ENCODE measurements around the gene PER2.

PER2 gene

DNA sequence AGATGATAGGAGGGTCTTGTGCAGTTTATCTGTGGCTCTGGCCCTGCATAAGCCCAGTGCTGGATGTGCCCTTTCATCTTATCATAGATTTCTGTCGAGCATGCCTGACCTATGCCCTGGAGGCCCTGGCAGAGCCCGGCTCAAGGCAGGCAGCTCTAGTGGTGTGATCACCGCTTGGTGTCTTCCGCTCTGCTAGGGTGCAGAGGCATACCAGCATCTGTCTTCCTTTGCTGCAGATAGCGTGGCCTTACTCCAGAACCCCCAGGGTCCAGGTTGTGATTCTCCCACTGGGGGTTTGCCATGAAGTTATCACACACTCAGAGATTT is 18.2 kb upstream of the PER2 start:
- DNase-seq: no peak

DNA sequence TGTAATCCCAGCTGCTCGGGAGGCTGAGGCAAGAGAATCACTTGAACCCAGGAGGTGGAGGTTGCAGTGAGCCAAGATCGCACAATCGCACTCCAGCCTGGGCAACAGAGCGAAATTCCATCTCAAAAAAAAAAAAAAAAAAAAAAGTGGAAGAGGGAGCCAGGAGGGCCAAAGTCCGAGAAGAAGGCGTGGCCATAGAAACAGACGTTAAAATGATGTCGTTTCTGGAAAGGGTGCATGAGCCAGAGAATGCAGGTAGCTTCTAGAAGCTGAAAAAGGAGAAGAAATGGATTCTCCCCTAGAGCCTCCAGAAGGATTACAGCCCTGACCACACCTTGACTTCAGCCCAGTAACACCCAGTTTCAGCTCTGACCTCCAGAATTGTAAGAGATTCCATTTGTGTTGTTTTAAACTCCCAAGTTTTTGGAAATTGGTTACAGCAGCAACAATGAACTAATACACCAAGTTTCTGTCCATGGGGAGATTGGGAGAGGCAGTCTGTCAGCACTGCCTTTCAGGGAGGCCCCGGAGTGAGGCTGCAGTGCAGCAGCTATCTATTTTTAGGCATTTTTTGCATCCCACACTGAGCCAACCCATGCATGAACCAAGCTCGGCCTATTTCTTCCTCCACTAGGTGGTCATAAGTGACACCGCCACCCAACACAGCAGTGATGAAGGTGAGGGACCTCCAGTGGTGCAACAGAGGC is 17.7 kb upstream of the PER2 start:
- DNase-seq: no peak

- DNase-seq: no peak
Measured at GRCh38 chr2:238305092-238305862, 16.9 kb upstream of the PER2 start.

DNA sequence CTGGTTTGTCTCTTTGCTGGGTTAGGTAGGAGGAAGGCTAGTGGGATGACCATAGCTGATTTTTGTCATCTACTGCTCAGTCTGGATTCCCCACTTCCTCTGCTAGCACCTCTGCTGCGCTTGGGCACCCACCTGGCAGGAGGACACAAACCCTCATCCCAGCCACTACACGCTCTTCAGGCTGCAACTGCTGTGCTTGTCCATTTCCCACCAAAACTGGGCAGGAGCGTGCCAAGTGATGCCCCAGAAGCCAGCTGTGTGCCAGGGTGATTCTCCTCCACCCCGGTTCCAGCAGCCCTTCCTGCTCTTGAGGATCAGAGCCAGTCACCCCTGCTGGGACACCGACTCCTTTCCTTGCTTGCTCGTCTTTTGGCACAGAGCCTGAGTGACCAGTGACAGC is 15.7 kb upstream of the PER2 start:
- no peak for DNase-seq

DNA sequence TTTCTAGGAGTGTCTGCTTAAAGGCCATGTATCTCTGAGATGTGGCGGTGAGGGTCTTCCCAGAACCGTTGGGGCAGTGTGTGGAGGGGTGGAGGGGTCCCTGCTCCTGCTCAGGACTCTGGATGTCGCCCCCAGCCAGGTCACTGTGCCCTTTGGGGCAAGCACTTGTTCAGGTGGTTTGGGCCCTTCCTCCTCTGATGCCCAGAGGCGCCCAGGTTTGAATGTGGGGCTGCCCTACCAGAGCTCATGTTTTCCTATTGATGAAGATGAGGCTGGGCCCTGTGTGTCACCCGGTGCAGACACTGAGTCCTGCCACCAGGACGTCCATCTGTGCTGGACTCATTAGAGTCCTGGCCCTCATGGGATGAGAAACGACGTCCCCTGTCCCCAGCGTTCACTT is 14.3 kb upstream of the PER2 start:
- no peak for DNase-seq

GRCh38 chr2:238302087-238302486 is 13.7 kb upstream of the PER2 start:
- no peak for DNase-seq

DNA sequence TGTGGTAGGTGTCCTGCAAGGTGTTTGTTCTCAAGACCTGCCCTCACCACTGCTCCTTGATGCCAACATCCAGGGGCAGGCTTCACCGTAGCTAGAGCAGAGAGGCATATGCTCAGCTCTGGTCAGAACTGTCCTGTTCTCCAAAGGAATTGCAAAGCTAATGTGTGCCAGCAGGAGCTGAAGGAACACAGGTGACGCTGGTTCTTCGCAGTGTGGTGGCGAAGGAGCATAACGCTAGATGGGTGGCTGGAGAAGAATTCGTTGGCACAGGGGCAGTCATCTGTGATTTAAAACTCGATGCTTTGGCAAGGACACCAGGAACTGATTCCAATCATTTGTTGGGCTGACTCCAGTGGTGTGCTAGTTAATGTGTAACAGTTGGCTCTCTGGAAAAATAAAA is 11.4 kb upstream of the PER2 start:
- no peak for DNase-seq

DNA sequence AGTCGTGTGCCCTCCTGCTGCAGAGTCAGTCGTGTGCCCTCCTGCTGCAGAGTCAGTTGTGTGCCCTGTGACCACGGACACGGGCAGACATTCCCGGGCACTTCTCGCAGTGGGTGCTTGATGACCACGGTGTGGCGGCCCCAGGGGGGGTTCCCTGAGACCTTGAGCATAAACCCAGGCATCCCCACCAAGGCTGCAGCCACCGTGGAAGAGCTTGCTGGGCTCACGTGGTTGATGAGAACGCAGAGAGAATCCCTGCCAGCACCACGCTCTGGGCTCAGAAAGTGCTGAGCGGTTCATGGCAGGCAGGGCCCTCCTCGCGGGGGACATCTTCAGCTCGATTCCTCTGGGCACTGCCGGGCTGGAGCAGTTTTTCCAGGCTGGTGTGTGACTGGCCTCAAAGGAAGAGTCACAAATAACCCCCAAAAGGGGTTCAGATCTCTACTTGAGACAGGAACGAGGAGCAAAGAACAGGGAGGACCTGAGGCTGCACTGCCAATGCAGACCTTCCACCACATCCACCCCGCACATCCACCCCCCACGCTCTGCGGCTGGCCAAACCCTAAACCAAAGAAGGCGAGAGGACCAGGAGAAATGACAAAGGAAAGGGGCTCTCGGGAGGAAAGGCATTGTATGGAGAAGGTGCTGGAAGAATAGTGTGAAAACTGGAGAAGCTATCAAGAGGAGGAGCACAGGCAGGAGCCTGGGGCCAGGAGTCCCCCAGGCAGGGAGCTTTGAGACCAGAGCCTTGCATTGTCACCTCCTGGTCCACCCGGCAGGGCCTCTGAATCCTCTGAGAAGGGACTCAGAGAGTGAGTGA is 8.4 kb upstream of the PER2 start:
- no peak for DNase-seq

DNA sequence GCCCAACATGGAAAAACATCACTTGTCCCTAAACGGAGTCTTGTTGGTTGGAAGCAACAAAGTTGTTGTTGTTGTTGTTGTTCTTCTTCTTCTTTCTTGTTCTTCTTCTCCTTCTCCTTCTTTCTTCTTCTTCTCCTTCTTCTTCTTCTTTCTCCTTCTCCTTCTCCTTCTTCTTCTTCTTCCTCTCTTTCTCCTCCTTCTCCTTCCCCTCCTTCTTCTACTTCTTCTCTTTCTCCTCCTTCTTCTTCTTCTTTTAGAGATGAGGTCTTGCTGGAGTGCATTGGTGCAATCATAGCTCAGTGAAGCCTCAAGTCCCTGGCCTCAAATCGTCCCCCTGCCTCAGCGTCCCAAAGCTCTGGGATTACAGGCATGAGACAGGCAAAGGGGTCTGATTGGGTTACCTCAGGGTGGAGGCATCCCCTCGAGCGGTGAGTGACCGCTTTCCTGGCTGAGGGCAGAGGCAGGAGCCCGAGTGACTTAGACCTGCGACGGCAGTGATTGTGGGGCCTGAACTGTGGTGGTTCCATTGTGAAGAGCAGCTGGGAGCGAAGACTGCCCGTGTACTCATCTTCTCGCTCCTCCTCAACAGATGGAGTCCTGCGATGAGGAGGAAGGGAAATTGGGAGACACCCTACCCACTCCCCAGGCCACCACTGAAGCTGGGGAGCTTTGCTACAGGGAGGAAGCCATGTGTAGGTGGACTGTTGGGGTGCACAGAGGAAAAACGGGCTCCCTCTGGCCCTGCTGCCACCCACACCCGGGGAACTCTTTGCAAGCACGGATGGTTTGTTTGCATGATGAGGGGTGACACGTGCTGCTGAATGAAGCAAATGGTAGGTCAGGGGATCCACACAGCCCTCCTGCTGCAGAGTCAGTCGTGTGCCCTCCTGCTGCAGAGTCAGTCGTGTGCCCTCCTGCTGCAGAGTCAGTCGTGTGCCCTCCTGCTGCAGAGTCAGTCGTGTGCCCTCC is 7.0 kb upstream of the PER2 start:
- no peak for DNase-seq

DNA sequence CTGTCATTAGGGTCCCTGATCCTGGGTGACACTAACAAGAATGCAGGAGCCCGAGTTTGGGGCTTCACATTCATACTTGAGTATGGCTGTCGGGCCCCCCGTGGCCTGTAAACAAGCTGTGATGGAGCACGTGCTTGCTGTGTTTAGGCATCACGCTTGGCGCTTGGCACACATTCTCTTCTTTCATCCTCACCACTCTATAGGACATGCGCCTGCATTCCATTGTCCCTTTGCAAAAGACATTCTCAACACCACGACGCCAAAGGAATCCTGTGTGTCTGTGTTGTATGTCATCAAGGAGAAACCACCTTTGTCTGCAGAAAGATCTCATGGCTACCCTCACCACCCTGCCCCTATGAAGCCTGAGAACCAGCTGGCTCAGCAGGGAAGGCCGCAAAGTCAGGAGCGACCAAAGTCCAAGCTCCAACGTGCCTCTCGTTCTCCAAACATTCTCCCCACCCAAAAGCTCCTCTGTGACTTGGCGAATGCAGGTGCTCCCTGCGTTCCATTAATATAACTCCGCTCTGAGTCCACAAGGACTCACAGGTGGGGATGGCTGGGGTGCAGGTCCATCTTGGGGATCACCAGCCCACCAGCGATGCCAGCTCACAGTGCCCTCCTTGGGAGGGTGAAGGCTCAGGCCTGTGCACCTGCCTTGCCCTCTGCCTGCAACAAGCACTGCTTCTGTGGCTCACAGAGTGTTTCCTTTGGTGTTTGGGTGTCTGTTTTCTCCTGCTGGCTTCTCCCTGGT is 6.2 kb upstream of the PER2 start:
- DNase-seq: no peak

GRCh38 chr2:238294046-238294392 is 5.6 kb upstream of the PER2 start:
- DNase-seq: no peak

DNA sequence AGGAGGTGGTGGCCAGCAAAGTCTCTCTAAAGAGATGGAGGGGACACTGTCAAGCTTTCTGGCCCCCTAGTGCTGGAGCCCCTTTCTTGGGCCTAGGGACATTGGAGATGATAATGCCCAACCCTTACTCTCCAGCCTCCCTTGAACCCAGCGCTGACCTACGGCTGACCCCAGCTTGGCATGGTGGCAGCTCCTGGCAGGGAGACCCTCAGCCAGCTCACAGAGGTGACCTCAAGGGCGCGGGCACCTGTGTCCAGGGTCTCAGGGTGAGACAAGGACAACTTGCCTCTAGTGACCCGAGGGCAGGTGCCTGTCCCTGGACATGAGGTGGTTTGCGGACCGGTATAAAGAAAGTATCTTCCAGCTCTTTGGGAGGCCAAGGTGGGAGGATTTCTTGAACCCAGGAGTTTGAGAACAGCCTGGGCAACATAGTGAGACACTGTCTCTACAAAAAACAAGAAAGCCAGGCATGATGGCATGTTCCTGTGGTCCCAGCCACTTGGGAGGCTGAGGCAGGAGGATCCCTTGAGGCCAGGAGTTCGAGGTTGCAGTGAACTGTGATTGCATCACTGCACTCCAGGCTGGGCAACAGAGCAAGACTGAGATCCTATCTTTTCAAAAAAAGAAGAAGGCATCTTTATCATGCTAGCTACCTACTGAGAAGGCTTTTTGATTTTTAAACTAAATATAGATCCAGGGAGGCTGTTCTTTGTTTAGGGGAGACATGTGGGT is 3.3 kb upstream of the PER2 start:
- no peak for DNase-seq

- DNase-seq: no peak
Measured at GRCh38 chr2:238290715-238291549, 2.5 kb upstream of the PER2 start.

- DNase-seq: peak; percentile 35
Measured at GRCh38 chr2:238290091-238290509, 1.7 kb upstream of the PER2 start.

DNA sequence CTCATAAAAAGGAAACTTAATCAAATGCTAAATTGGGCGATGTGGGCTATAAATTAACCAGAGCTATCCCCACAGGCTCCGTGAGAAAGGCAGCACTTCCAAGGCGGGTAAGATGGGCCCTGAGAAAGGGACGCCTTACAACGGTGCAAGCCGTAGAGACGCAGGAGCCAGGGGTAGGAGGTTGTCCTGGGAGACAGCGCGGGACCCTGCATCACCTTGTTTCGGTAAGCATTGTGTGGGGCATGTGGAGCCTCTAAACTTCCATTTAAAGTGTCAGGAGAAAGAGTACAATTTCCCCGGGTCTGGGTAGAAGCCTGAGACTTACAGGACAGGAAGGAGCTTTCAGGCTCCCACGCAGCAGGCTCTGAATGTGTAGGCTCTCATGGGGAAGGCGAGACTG is 1.2 kb upstream of the PER2 start:
- DNase-seq: peak; percentile 14

DNA sequence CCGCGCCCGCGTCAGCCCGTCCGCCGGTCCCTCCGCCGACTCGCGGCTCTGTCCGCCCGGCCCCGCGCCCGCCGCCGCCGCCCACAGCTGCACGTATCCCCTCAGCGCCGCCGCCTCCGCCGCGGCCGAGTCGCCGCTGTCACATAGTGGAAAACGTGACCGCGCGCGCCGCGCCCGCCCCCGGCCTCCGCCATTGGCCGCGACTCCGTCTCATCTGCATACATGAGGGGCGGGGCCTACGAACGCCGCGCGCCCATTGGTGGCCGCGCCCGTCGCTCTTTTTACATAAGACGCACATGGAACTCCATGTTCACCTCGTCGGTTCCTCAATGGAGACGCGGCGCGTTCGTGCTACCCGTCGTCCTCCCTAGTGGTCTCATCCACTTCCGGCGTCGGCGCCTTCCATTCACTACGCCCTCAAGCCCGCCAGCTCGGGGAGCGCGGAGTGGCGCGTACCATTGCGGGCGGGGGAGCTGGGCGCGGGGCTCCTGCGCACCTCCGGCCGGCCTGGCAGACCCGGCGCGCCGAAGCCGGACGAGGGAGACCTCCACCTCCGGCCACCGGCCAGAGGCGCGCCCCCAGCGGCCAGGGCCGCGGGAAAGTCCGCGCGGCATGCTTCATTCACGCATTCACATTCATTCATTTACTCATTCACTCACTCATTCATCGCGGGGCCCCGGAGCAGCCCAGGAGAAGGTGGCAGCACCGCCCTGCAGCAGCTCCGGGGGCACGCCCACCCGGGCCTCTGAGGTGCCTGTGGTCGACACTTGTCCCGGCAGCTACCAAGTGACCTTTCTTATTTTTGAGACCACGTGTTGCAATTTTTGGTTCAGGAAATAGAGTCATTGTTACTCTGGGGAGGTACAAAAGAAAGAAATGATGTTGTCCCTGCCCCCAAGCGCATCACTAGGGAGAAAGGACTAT is 502 bp upstream of the PER2 start:
- DNase-seq: peak; percentile 97

DNA sequence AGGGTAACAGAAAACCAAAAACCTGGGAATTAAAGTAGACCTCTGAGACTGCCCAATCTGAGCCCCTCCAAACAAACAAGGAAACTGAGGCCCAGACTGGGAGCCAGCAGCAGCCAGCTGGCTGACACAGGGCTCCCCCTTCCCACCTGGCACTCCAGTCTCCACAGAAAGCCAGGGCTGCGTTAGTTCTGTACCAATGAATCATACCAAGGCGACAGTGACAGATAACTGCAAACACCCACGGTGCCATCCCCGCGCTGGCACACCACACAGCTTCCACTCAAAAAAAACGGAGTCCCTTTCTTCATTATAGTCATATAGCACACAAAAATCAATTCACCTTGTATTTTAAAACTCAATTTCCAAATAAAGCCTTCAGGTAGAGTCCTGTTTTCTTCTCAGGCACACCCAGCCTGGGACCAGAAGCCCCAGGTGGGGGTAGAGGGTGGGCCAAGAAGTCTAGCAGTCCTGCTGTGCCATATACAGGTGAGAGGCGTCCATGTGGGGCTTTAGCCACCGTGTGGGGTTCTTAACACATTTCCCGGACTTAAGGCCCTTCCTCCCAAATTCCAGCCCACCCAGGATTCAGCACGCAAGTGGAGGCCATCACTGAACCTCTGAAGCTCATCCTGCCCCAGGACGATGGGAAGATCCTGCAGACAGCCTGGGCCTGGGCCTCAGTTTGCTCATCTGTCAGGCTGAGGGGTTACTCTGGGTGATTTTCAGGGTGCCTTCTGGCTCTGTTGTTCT is 1.2 kb downstream of the PER2 start:
- DNase-seq: peak; percentile 59

GRCh38 chr2:238286551-238286950 is 1.9 kb downstream of the PER2 start:
- no peak for DNase-seq

All from stimulated activated CD4-positive, alpha-beta T cell treated with anti-CD3 and anti-CD28 coated beads, Interleukin-15, amount 100 ng/mL, for 24 hours (primary cell).